ENCODE measurements around the gene AKAP9.

DNA sequence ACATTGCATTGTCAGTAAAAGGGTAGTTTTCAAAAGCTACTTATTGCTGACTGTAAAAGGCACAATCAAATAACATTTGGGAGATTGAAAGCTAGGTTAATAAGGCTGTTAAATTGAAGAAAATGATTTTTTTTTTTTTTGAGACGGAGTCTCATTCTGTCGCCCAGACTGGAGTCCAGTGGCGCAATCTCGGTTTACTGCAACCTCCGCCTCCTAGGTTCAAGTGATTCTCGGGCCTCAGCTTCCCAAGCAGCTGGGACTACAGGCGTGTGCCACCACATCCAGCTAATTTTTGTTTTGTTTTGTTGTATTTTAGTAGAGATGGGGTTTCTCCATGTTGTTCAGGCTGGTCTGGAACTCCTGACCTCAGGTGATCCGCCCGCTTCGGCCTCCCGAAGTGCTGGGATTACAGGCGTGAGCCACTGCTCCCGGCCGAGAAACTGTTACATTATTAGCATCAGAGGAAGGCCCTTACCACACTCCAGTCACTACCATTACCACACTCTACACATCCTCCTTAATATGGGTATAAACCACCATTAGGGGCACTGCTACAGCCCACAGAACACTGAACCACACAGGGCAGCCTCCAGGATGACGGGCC is 192.6 kb downstream of the AKAP9 start:
- TF ChIP-seq CTCF (IDR thresholded peaks at IDR 0.05; ENCODE audit: low read depth, low read length, poor library complexity, severe bottlenecking) (no peak), EZH2phosphoT487 (IDR thresholded peaks at IDR 0.05; ENCODE audit: borderline replicate concordance, low read length) (no peak)
